Measurements from ENCODE around the gene MEGF11.

DNA sequence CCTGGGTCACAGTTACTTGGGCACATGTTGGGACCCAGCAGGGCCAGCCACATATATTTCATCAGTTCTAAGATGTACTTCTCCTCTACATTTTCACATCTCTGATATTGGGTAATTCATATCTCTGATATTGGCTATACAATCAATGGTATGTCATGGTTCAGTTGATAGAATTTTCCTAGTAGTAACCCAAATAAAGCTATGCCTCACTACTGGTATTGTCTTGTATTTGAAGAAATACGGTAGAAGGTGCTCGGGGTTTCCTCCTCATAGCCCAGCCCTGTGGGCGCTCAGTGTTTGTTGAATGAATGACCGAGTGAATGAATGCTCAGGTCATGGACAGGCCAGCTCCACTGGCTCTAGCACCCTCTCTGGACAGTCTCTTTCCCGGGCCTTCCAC lies 290.2 kb downstream of the MEGF11 start:
- no peak for TF ChIP-seq TCF4 (CRISPR knock-in tag; IDR thresholded peaks at IDR 0.05; ENCODE audit: borderline replicate concordance)
- TF ChIP-seq RARB (CRISPR knock-in tag; IDR thresholded peaks at IDR 0.05): no peak
- TF ChIP-seq ZNF565 (CRISPR knock-in tag; conservative IDR thresholded peaks at IDR 0.05; ENCODE audit: low read depth): no peak
- no peak for TF ChIP-seq ARNTL (CRISPR knock-in tag; IDR thresholded peaks at IDR 0.05; ENCODE audit: borderline replicate concordance, low read depth)
- TF ChIP-seq PATZ1 (CRISPR knock-in tag; IDR thresholded peaks at IDR 0.05; ENCODE audit: borderline replicate concordance): no peak
- TF ChIP-seq ZFP30 (CRISPR knock-in tag; IDR thresholded peaks at IDR 0.05): no peak
- TF ChIP-seq ISL1 (CRISPR knock-in tag; IDR thresholded peaks at IDR 0.05): no peak
- no peak for TF ChIP-seq TOX (CRISPR knock-in tag; IDR thresholded peaks at IDR 0.05; ENCODE audit: borderline replicate concordance)
- no peak for TF ChIP-seq ESRRG (CRISPR knock-in tag; IDR thresholded peaks at IDR 0.05)
- no peak for TF ChIP-seq ZFP3 (CRISPR knock-in tag; IDR thresholded peaks at IDR 0.05)
- no peak for TF ChIP-seq ZNF70 (CRISPR knock-in tag; IDR thresholded peaks at IDR 0.05)
- no peak for TF ChIP-seq GLIS3 (CRISPR knock-in tag; IDR thresholded peaks at IDR 0.05)
- TF ChIP-seq CSRNP3 (CRISPR knock-in tag; IDR thresholded peaks at IDR 0.05): no peak
